Measurements from ENCODE around the gene IGSF9. TPM values are rescaled to one million over a fixed set of nuclear protein-coding genes. Genes with fewer than 3 reads are reported as not detected.

The IGSF9 gene
- total and polyA plus RNA-seq, 2 of the 13 experiments (the other 11 are each of a cell fraction or from before 2014, with no cell fraction given): 0.03 TPM; not detected in 1

GRCh38 chr1:159923203-159924024, 22.0 kb downstream of the IGSF9 start (continued):
- TF ChIP-seq HNF1A (IDR thresholded peaks at IDR 0.05; ENCODE audit: low read depth) (no peak), HNF1A (CRISPR knock-in tag; IDR thresholded peaks at IDR 0.05; ENCODE audit: borderline replicate concordance) (no peak), ZKSCAN1 (IDR thresholded peaks at IDR 0.05; ENCODE audit: low read length) (no peak), KLF15 (CRISPR knock-in tag; IDR thresholded peaks at IDR 0.05; ENCODE audit: borderline replicate concordance) (no peak), ZMYM4 (CRISPR knock-in tag; IDR thresholded peaks at IDR 0.05) (no peak), ZBTB21 (CRISPR knock-in tag; IDR thresholded peaks at IDR 0.05) (no peak), ZNF234 (CRISPR knock-in tag; conservative IDR thresholded peaks at IDR 0.05) (no peak), ZNF317 (CRISPR knock-in tag; IDR thresholded peaks at IDR 0.05) (no peak), E2F1 (CRISPR knock-in tag; IDR thresholded peaks at IDR 0.05) (no peak), ZNF33B (CRISPR knock-in tag; IDR thresholded peaks at IDR 0.05) (no peak)
